Suppressor macrophage treated with lipopolysaccharide for 1 hour (primary cell): Measurements from ENCODE around the gene MORC4.

Source experiments
- DNase-seq, 3 donors: peaks; one replicate each; pipeline ENCODE4 v3.0.0-alpha.2; 2020 to 2022

Gene MORC4

GRCh38 chrX:106952089-106952488 lies 47.9 kb downstream of the MORC4 start:
- no peak for DNase-seq

- DNase-seq, result no peak
These were observed 48.8 kb downstream of the MORC4 start for GRCh38 chrX:106951230-106951629.

GRCh38 chrX:106950381-106950780 lies 49.6 kb downstream of the MORC4 start:
- no peak for DNase-seq

GRCh38 chrX:106949366-106949765 lies 50.6 kb downstream of the MORC4 start:
- no peak for DNase-seq

- no peak for DNase-seq
These were observed 51.4 kb downstream of the MORC4 start for GRCh38 chrX:106948641-106949040.

- DNase-seq, result no peak
These were observed 53.5 kb downstream of the MORC4 start for GRCh38 chrX:106946464-106946863.

GRCh38 chrX:106940068-106940467 lies 59.9 kb downstream of the MORC4 start:
- DNase-seq, result no peak

- DNase-seq, result no peak
These were observed 60.4 kb downstream of the MORC4 start for GRCh38 chrX:106939566-106939965.

GRCh38 chrX:106936246-106936645 lies 63.8 kb downstream of the MORC4 start:
- no peak for DNase-seq

- no peak for DNase-seq
These were observed 64.8 kb downstream of the MORC4 start for GRCh38 chrX:106935175-106935574.

- no peak for DNase-seq
These were observed 66.5 kb downstream of the MORC4 start for GRCh38 chrX:106933538-106933961.

GRCh38 chrX:106932960-106933537 lies 67.0 kb downstream of the MORC4 start:
- DNase-seq, result no peak

- no peak for DNase-seq
These were observed 67.5 kb downstream of the MORC4 start for GRCh38 chrX:106932492-106932923.

GRCh38 chrX:106931831-106932491 lies 68.1 kb downstream of the MORC4 start:
- DNase-seq, result no peak

GRCh38 chrX:106928227-106928626 lies 71.8 kb downstream of the MORC4 start:
- no peak for DNase-seq

GRCh38 chrX:106927700-106928099 lies 72.3 kb downstream of the MORC4 start:
- DNase-seq, result no peak

GRCh38 chrX:106927023-106927422 lies 73.0 kb downstream of the MORC4 start:
- DNase-seq, result no peak

GRCh38 chrX:106921637-106922036 lies 78.4 kb downstream of the MORC4 start:
- DNase-seq, result no peak

- DNase-seq, result no peak
These were observed 80.0 kb downstream of the MORC4 start, which contains the start of gene CLDN2 for GRCh38 chrX:106919932-106920452. TSS of gene CLDN2 (plus strand) at chrX:106920402. CDS start at chrX:106928229, 7,827 bp downstream.

- no peak for DNase-seq
These were observed 82.0 kb downstream of the MORC4 start for GRCh38 chrX:106917830-106918500.

GRCh38 chrX:106912864-106913263 lies 87.1 kb downstream of the MORC4 start:
- DNase-seq, result no peak

GRCh38 chrX:106906361-106906760 lies 93.7 kb downstream of the MORC4 start:
- no peak for DNase-seq

- DNase-seq, result no peak
These were observed 94.8 kb downstream of the MORC4 start for GRCh38 chrX:106905064-106905708.
